Neutrophil (primary cell): ENCODE measurements around the gene TPK1.

Source experiments
- H3K27ac ChIP-seq: fragments of 200-600 bp; sonication (generic); 2 replicates; pipeline ENCODE4 v1.5.1; 2016; ENCODE audit warnings: mild to moderate bottlenecking, moderate library complexity
- H3K27me3 ChIP-seq: fragments of 200-600 bp; sonication (generic); 2 replicates; pipeline ENCODE4 v1.6.0; 2016; ENCODE audit warnings: mild to moderate bottlenecking
- H3K36me3 ChIP-seq: fragments of 200-600 bp; sonication (generic); 2 replicates; pipeline ENCODE4 v1.5.1; 2017
- H3K4me1 ChIP-seq, 2 experiments: fragments of 200-600 bp in 1 of 2; sonication (generic) in 1 of 2; 1 replicate in 1 of 2; 2 replicates in 1 of 2; pipeline versions ENCODE4 v1.5.1 to v1.6.1; 2013 to 2016; ENCODE audit warnings: low read depth in 1 of 2, low read length in 1 of 2, mild to moderate bottlenecking in 1 of 2, moderate library complexity in 1 of 2; ENCODE audit not compliant: control insufficient read depth in 1 of 2, insufficient read depth in 1 of 2
- H3K4me3 ChIP-seq, 2 experiments: fragments of 200-600 bp in 1 of 2; sonication (generic) in 1 of 2; 1 replicate in 1 of 2; 2 replicates in 1 of 2; pipeline ENCODE4 v1.5.1; 2013 to 2016; ENCODE audit warnings: low read depth in 1 of 2, low read length in 1 of 2, mild to moderate bottlenecking in 1 of 2, moderate library complexity in 1 of 2
- H3K9me3 ChIP-seq: fragments of 200-600 bp; sonication (generic); 2 replicates; pipeline ENCODE4 v1.5.1; 2016
- CTCF ChIP-seq: fragments of 200-600 bp; sonication (generic); IDR thresholded peaks from 2 replicates; pipeline ENCODE4 v1.5.1; 2016; ENCODE audit warnings: antibody characterized with exemption

Gene TPK1

GRCh38 chr7:144672869-144673268 is 163.0 kb downstream of the TPK1 start:
- Histone ChIP-seq H3K9me3 (no peaks in the 10 kb centered on the region), H3K27me3 (no peaks in the 10 kb centered on the region), H3K36me3 (no peaks in the 10 kb centered on the region), H3K4me3 (no peak overlapping the region), H3K4me1 (no peaks in the 10 kb centered on the region), H3K27ac (no peak overlapping the region)
- TF ChIP-seq CTCF = no peak

GRCh38 chr7:144671429-144671828 is 164.4 kb downstream of the TPK1 start:
- TF ChIP-seq CTCF = no peak
- H3K27ac ChIP-seq = no peak overlapping the region
- H3K4me3 ChIP-seq = no peak overlapping the region

GRCh38 chr7:144670218-144670617 is 165.6 kb downstream of the TPK1 start:
- no peaks in the 10 kb centered on the region for H3K27me3 ChIP-seq
- no peak overlapping the region for H3K27ac ChIP-seq
- H3K36me3 ChIP-seq = no peaks in the 10 kb centered on the region
- H3K9me3 ChIP-seq = no peaks in the 10 kb centered on the region
- no peaks in the 10 kb centered on the region for H3K4me1 ChIP-seq
- no peak for TF ChIP-seq CTCF
- no peak overlapping the region for H3K4me3 ChIP-seq

More at GRCh38 chr7:144671429-144671828, 164.4 kb downstream of the TPK1 start:
- Histone ChIP-seq H3K4me1 (no peaks in the 10 kb centered on the region), H3K27me3 (no peaks in the 10 kb centered on the region), H3K9me3 (no peaks in the 10 kb centered on the region), H3K36me3 (no peaks in the 10 kb centered on the region)

- no peaks in the 10 kb centered on the region for H3K27me3 ChIP-seq
- no peak for TF ChIP-seq CTCF
- no peak overlapping the region for H3K4me3 ChIP-seq
- no peaks in the 10 kb centered on the region for H3K9me3 ChIP-seq
- no peaks in the 10 kb centered on the region for H3K4me1 ChIP-seq
- H3K36me3 ChIP-seq = no peaks in the 10 kb centered on the region
- no peak overlapping the region for H3K27ac ChIP-seq
These were observed 167.3 kb downstream of the TPK1 start for GRCh38 chr7:144668503-144668902.

GRCh38 chr7:144665689-144666381 is 170.0 kb downstream of the TPK1 start:
- Histone ChIP-seq H3K36me3 (no peaks in the 10 kb centered on the region), H3K4me3 (no peak overlapping the region)
- no peak for TF ChIP-seq CTCF

More at GRCh38 chr7:144665689-144666381, 170.0 kb downstream of the TPK1 start:
- Histone ChIP-seq H3K9me3 (no peaks in the 10 kb centered on the region), H3K4me1 (no peaks in the 10 kb centered on the region), H3K27ac (no peak overlapping the region), H3K27me3 (no peaks in the 10 kb centered on the region)
